ENCODE data around the gene NEURL4.
A peak's percentile ranks its signal among the peaks of the same experiment; 100 is the strongest.
"Not testable (repeated sequence)": the region's sequence is repeated elsewhere in the genome, so short reads cannot be mapped to it uniquely, and the experiment has no call there.

Gene NEURL4

DNA sequence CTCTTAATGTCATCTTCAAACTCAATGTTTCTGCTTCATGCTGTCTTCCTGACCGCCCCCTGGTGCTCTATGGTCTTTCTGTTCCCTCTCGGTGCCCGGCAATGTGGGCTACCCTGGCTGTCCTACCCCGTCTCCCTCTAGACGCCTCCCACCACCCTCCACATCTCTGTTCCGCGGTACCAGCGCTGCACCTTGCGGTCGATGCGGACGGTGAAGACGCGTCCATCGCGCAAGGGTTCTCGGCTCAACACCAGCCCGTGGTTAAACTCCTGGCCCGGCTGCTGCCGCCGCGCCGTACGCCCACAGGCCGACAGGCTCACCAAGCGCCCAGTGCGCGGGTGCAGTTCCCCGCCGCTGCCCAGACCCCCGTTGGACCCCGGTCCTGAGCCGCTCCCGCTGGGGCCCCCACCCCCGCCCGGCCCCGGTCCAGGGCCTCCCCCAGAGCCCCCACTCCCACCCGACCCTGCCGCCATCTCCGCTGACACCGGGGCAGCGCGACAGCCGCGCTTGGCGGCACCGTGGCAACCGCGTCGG is at the start of gene NEURL4:
NEURL4 (minus strand) TSS at position 496 of the 534 bp plus-strand sequence; CDS start at position 473, 23 bp downstream.
- no peak for DNase-seq

- no peak for DNase-seq
Measured at GRCh38 chr17:7374353-7374752, 45.2 kb upstream of the NEURL4 start.

DNA sequence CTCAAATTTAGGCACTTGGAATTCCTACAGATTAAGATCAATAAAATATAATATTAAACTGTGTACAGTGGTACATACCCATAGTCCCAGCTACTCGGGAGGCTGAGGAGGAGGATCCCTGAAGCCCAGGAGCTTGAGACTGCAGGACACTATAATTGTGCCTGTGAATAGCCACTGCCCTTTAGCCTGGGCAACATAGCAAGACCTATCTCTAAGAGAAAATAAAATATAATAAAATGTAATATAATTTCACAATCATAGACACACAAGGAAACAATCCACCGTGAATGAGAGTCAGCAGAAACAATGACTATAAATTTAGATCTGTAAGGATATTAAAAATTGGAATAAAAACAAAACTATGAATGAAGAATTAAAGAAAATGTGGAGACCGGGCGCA is 41.7 kb upstream of the NEURL4 start:
- DNase-seq = no peak

- DNase-seq = no peak
Measured at GRCh38 chr17:7369825-7370224, 40.7 kb upstream of the NEURL4 start.

DNA sequence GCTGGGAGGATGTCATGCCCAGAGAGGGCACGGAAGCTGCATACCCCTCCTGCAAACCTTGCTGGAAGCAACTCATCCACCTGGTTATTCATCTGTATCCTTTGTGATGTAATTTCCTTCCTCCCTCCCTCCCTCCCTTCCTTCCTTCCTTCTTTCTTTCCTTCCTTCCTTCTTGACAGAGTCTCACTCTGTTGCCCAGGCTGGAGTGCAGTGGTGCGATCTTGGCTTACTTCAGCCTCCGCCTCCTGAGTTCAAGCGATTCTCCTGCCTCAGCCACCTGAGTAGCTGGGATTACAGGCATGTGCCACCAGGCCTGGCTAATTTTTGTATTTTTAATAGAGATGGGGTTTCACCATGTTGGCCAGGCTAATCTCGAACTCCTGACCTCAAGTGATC is 39.5 kb upstream of the NEURL4 start:
- DNase-seq = not testable (repeated sequence)

DNA sequence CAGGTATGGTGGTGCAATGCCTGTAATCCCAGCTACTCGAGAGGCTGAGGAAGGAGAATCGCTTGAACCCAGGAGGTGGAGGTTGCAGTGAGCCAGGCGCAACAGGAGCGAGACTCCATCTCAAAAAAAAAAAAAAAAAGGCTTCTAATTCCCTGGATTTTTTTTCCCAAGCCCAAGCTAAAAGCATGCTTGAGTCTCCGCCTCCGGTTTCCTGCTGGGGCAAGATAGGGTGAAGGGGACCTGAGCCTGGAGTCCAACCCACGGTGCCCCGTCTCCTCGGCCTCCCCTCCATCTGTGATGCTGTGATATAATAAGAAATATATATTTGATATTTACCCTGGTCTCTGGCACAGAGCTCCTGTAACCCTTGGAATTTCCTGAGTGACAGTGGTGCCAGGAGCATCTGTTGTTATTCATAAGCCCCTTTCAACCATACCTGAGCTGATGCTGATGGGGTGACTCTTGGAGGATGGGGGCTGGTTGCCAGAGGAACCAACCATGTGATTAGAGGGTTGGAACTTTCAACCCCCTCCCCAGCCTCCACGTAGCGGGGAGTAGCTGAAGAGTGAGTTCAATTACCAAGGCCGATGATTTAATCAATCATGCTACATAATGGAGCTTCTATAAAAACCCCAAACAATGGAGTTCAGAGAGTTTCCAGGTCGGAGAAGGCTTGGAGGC is 38.9 kb upstream of the NEURL4 start:
- no peak for DNase-seq

- DNase-seq = no peak
Measured at GRCh38 chr17:7367083-7367482, 37.9 kb upstream of the NEURL4 start.

- DNase-seq = not testable (repeated sequence)
Measured at GRCh38 chr17:7365963-7366362, 36.8 kb upstream of the NEURL4 start.

GRCh38 chr17:7363311-7363710 is 34.2 kb upstream of the NEURL4 start:
- no peak for DNase-seq

DNA sequence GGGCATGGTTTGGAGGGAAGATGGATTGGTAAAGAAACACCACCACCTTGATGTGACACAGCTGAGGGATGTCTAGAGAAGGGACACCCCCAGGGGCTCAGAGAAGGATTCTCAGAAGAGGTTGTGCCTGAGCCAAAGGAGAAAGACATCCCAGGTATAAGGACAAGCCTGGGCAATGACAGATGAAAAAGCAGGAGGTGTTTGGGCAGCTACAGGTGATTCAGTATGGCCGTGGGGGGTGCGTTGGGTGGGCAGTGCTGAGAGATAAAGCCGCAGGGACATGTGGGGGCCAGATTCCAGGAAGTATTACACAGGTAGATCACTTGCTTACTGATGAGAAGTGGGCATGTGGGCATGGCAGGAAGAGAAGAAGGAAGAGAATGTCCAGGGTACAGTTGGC is 32.8 kb upstream of the NEURL4 start:
- no peak for DNase-seq

- DNase-seq = no peak
Measured at GRCh38 chr17:7357381-7357780, 28.2 kb upstream of the NEURL4 start.

GRCh38 chr17:7356756-7357155 is 27.6 kb upstream of the NEURL4 start:
- DNase-seq = no peak

GRCh38 chr17:7356072-7356549 is 27.0 kb upstream of the NEURL4 start:
- peak; percentile 92 for DNase-seq

GRCh38 chr17:7355573-7355972 is 26.4 kb upstream of the NEURL4 start:
- no peak for DNase-seq

DNA sequence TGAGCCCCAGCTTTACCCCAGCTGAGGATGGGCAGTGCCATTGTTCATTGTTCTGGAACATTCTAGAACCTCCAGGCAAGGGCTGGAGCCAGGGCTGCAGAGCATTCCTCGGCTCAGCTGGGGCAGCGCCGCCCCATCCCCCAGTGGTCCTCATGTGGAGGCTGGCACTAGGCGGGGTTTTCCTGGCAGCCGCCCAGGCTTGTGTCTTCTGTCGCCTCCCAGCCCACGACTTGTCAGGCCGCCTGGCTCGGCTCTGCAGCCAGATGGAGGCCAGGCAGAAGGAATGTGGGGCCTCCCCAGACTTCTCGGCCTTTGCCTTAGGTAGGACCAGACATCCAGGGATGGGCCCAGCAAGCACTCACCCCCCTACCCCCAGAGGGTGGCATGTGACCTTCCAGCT is 25.9 kb upstream of the NEURL4 start, which contains the start of gene TMEM95:
TMEM95 (plus strand) TSS at position 104 of the 400 bp plus-strand sequence; CDS start at position 153, 49 bp downstream.
- DNase-seq = no peak

DNA sequence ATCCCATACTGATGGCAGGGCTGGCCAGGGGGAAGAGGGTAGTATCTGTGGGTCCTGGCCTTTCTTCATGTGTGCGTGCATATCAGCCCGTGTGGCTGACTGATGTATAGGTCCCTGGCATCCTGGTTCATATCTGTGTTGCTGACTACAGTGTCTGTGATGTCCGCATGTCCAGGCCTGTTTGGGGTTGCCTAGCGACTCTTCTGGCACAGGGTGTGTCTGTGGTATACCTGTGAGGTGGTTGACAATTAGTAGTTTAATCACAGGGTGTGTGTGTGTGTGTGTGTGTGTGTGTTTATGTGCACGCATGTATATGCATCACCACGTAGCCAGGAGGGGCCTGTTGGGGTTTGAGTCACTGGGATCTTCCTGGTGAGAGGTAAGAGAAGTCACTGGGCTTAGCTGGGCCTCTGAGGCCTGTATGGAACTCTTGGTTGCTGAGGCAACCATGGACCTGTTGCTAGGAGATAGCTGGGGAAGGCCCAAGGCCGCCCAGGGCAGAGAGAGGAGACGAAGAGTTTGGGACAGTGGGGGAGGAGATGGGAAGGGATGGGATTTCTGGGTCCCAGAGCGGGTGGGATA is 25.2 kb upstream of the NEURL4 start:
- DNase-seq = peak; percentile 35

DNA sequence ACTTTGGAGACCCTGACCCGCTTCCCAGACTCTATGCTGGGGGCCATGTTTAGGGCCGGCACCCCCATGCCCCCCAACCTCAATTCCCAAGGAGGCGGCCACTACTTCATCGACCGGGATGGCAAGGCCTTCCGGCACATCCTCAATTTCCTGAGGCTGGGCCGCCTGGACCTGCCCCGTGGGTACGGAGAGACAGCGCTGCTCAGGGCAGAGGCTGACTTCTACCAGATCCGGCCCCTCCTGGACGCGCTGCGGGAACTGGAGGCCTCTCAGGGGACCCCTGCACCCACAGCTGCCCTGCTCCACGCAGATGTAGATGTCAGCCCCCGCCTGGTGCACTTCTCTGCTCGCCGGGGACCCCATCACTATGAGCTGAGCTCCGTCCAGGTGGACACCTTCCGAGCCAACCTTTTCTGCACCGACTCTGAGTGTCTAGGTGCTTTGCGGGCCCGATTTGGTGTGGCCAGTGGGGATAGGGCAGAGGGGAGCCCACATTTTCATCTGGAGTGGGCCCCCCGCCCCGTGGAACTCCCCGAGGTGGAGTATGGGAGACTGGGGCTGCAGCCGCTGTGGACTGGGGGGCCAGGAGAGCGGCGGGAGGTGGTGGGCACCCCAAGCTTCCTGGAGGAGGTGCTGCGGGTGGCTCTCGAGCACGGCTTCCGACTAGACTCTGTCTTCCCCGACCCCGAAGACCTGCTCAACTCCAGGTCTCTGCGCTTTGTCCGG is 23.9 kb upstream of the NEURL4 start:
- DNase-seq = no peak

- peak; percentile 26 for DNase-seq
Measured at GRCh38 chr17:7352503-7352889, 23.4 kb upstream of the NEURL4 start.

DNA sequence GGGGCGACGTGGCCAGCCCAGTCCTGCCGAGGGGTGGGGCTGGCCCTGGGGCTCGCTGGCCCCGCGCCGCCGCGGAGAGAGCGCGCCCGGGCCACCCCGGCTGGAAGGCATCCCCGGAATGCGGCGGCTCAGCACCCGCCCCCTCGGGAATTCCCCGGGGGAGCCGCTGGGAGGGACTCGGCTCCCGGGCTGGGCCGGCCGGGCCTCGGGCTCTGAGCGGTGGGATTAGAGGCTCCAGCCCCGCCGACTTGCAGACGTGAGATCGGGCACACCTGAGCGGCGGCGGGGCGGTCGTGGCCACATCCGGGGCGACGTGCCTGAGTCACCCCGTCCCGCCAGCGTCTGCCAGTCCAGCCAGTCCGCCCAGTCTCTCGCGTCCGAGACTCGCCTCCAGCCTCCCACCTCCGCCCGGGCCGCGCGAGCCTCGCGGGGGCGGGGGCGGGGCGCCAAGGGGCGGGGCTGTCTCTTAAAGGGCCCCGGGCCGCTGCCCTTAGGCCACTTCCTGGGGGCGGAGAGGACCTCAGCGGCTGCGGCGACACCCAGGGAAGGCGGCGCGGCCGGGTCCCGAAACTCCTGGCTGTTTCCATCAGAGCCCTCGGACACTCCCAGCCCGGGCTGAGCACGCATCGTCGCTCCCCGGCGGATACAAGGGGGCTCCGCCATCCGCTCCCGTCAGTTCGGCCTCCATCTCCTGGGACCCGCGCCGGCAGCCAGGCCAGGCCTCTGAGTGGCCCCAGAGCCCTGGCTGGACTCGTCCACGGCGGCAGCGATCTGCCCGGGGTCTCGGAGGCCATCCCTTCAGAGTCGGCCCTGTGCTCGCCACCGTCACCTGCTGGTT is 22.7 kb upstream of the NEURL4 start, which contains the start of gene KCTD11:
KCTD11 (plus strand) TSS at position 498 of the 838 bp plus-strand sequence.
- peak; percentile 85 for DNase-seq

GRCh38 chr17:7348478-7349242 is 19.5 kb upstream of the NEURL4 start:
- no peak for DNase-seq

DNA sequence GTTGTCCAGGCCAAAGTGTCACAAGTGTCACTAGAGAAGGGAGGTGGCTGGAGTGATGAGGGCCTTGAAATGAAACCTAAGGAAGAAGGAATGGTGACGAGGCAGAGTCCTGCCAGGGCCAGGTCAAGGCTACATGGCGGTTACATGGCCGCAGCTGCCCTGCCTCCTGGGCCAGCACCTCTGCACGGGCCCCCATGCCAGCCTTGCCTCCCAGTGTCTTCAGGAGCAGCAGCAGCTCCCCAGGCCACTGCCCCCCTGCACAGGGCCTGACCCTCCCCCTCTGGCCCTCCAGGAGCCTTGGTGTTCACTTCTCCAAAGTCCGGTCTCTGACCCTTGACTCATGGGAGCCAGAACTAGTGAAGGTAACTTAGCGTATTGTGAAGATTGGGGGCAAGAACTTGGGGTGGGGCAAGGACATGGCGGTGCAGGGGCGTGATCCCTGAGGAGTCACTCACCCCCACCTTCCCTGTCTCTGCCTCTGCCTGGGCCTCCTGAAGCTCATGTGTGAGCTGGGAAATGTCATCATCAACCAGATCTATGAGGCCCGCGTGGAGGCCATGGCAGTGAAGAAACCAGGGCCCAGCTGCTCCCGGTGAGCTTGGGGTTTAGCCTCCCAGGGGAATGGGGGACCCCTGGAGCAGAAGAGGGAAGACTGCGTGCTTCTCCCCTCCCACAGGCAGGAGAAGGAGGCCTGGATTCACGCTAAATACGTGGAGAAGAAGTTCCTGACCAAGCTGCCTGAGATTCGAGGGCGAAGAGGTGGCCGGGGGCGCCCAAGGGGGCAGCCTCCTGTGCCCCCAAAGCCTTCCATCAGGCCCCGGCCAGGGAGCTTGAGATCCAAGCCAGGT is 18.7 kb upstream of the NEURL4 start:
- no peak for DNase-seq
